Left ventricle myocardium inferior (tissue), 1 donor: ENCODE results near the gene TFIP11. TPM values are rescaled to one million over a fixed set of nuclear protein-coding genes. Genes with fewer than 3 reads are reported as not detected.

Experiments used
- DNase-seq: peaks from one replicate; pipeline ENCODE4 v3.0.0-alpha.2; 2020
- H3K27ac ChIP-seq: fragments of 200-600 bp; replicated peaks from 2 replicates; pipeline ENCODE4 v1.8.0; 2021
- H3K27me3 ChIP-seq: fragments of 200-600 bp; 2 replicates; pipeline ENCODE4 v1.8.0; 2021; ENCODE audit warnings: low read depth
- H3K36me3 ChIP-seq: fragments of 200-600 bp; 2 replicates; pipeline ENCODE4 v1.8.0; 2021
- H3K4me1 ChIP-seq: fragments of 200-600 bp; 2 replicates; pipeline ENCODE4 v1.8.0; 2021
- H3K4me3 ChIP-seq: fragments of 200-600 bp; 2 replicates; pipeline ENCODE4 v1.8.0; 2021; ENCODE audit warnings: mild to moderate bottlenecking, moderate library complexity
- H3K9me3 ChIP-seq: fragments of 200-600 bp; replicated peaks from 2 replicates; pipeline ENCODE4 v1.8.0; 2021
- intact Hi-C: fragments of 100-400 bp; cut with micrococcal nuclease; formaldehyde crosslinking; loops from one replicate; pipeline ENCODE4 v1.11.0; 2022
- microRNA-seq: library from miRNA; unstranded; fragments of <30 nt; microRNA quantifications from one replicate; pipeline ENCODE4 v1.2.0, GENCODE V29; 2020
- total RNA-seq: library from RNA; stranded (reverse); fragmentation: NEBNext Ultra II Directional; extraction: Animal tissue kit (Norgen Biotek cat#: 25700); gene quantifications from one replicate; pipeline ENCODE4 v1.2.1, GENCODE V29; 2021
- TF ChIP-seq, protein P1 (sequence below): fragments of 200-600 bp; IDR thresholded peaks from 2 replicates; pipeline ENCODE4 v1.8.0; 2021; ENCODE audit warnings: antibody characterized with exemption, mild to moderate bottlenecking, borderline replicate concordance
- donor health status: DM: no; HTN: yes; CAD: no; lungs with severe emphysema.

Gene TFIP11
- total RNA-seq, 1 donor from 2014 or later = 25.7 TPM

DNA sequence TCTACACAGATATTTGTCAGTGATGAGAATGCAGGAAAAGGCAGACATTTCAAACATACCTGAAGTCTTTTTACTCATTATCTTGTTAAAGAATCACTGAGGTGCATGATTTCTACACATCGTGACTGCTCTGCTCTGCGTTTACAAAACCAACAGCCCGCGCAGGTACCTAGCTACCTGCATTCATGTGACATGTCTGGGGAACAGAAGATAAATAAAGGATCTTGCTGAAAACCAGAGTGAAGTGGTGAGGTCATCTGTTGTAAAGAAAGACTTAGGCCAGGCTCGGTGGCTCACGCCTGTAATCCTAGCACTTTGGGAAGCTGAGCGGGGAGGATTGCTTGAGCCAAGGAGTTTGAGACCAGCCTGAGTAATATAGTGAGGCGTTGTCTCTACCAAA lies 67.5 kb downstream of the TFIP11 start:
- intact Hi-C loops = no loop called here
- Histone ChIP-seq H3K27ac (no peak overlapping the region), H3K36me3 (no peaks in the 10 kb centered on the region), H3K4me3 (no peak overlapping the region), H3K27me3 (peaks cover 17% of the 10 kb centered on the region), H3K9me3 (no peaks in the 10 kb centered on the region), H3K4me1 (peaks cover 10% of the 10 kb centered on the region)
- no peak for DNase-seq
- TF ChIP-seq, protein P1, sequence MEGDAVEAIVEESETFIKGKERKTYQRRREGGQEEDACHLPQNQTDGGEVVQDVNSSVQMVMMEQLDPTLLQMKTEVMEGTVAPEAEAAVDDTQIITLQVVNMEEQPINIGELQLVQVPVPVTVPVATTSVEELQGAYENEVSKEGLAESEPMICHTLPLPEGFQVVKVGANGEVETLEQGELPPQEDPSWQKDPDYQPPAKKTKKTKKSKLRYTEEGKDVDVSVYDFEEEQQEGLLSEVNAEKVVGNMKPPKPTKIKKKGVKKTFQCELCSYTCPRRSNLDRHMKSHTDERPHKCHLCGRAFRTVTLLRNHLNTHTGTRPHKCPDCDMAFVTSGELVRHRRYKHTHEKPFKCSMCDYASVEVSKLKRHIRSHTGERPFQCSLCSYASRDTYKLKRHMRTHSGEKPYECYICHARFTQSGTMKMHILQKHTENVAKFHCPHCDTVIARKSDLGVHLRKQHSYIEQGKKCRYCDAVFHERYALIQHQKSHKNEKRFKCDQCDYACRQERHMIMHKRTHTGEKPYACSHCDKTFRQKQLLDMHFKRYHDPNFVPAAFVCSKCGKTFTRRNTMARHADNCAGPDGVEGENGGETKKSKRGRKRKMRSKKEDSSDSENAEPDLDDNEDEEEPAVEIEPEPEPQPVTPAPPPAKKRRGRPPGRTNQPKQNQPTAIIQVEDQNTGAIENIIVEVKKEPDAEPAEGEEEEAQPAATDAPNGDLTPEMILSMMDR = no peak

DNA sequence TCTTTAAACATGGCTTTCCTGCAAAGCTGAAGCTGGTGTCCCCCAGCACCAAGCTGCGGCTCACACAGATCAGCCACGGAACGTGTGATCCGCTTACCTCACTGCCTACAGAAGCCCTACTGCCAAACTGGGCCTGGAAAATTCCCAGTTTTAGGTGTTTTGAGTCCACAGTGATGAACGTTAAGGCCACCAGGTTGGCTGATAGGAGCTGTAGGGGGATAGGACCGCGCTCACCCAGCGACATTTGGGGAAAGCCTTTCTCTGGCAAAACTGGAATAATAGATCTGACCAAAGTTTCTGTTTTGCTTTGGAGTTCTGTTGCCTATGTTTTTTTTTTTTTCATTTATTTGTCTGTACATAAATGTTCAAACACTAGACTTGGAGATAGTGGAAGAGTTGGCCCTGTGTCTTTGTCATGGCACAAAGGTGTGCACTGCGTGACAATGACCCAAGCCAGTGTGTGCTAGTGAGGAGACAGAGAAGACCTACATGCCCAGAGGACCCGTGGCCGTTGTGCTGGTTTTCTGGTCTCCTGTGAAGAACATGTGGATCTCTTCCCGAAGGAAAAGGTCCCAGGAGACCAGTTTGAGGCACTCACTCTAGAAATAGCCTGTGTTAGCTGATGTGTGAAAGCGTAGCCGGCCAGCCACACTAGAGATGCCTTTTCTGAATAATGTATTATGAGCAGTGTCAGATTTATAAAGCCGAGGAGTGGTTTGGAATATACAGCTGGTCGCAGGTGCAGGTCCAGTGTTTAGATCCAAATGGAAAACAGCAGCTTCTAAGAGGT lies 68.2 kb downstream of the TFIP11 start:
- no peaks in the 10 kb centered on the region for H3K9me3 ChIP-seq
- H3K4me3 ChIP-seq = no peak overlapping the region
- no peak for DNase-seq
- peaks cover 21% of the 10 kb centered on the region for H3K27me3 ChIP-seq
- TF ChIP-seq, protein P1 = no peak
- intact Hi-C loops = no loop called here
- no peak overlapping the region for H3K27ac ChIP-seq
- H3K36me3 ChIP-seq = no peaks in the 10 kb centered on the region
- peaks cover 10% of the 10 kb centered on the region for H3K4me1 ChIP-seq

DNA sequence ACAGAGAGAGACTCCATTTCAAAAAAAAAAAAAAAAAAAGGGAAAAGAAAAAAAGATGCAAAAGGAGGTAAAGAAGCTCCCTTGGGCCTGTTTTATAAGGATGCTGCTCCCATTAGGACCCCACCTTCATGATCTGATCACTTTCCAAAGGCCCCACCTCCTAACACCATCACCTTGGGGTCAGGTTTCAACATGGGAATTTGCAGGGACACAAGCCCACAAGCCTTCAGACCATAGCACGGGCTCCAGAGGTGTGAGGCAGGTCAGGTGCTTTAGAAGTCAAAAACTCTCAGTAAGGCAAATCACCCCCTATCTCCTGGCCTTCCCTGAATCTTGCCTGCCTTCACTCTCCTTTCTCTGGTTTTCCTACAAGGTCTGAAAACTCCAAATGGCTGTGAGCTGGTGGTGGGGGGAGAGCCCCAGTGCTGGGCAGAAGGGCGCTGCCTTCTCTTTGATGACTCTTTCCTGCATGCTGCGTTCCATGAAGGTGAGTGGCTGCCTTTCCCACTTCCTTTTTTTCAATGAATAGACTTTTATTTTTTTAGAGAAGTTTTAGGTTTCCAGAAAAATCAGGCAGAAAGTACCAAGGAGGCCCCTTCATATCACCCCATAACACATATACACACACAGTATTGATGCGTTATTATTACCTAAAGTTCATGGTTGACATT lies 70.1 kb downstream of the TFIP11 start:
- Histone ChIP-seq H3K4me3 (no peak overlapping the region), H3K27me3 (peaks cover 21% of the 10 kb centered on the region), H3K27ac (no peak overlapping the region), H3K9me3 (no peaks in the 10 kb centered on the region), H3K4me1 (no peaks in the 10 kb centered on the region), H3K36me3 (no peaks in the 10 kb centered on the region)
- no peak for DNase-seq
- intact Hi-C loops = no loop called here
- TF ChIP-seq, protein P1 = no peak

Small RNAs within 50 kb of the gene (microRNA-seq; reads per million reads assigned to microRNA genes)
- gene MIR548J = 1.6 reads per million

Other genes with a start within 250 kb of the TFIP11 start
- 0.11 TPM for gene ASPHD2, start 83.2 kb downstream of the TFIP11 start, total RNA-seq
- 11.7 TPM for gene HPS4, start 28.7 kb downstream of the TFIP11 start, total RNA-seq
- gene SRRD, start 28.6 kb downstream of the TFIP11 start, total RNA-seq = 23.5 TPM
- 28.5 TPM for gene TPST2, start 77.7 kb upstream of the TFIP11 start, total RNA-seq
- 0.66 TPM for gene CRYBB1, start 105.6 kb upstream of the TFIP11 start, total RNA-seq
- not detected for gene CRYBA4, start 109.5 kb upstream of the TFIP11 start, total RNA-seq
- gene MIAT, start 145.1 kb upstream of the TFIP11 start, total RNA-seq = 0.66 TPM